Stomach smooth muscle (tissue), 2 donors: ENCODE measurements around the gene RYR1.
"Not testable (repeated sequence)": the region's sequence is repeated elsewhere in the genome, so short reads cannot be mapped to it uniquely, and the experiment has no call there.

Experiments used
- H3K27ac ChIP-seq: one replicate; pipeline ENCODE4 v1.7.0; 2013; ENCODE audit warnings: mild to moderate bottlenecking, low read length, inconsistent platforms
- H3K27me3 ChIP-seq, 2 donors: one replicate each; pipeline ENCODE4 v1.7.0; 2013; ENCODE audit warnings: low read length in 2 of 2; ENCODE audit not compliant: insufficient read depth in 2 of 2, control insufficient read depth in 1 of 2
- H3K36me3 ChIP-seq, 2 donors: one replicate each; pipeline ENCODE4 v1.7.0; 2013; ENCODE audit warnings: low read length in 2 of 2; ENCODE audit not compliant: control insufficient read depth in 2 of 2, insufficient read depth in 2 of 2
- H3K4me1 ChIP-seq: one replicate; pipeline ENCODE4 v1.7.0; 2013; ENCODE audit warnings: low read length; ENCODE audit not compliant: control insufficient read depth, insufficient read depth
- H3K4me3 ChIP-seq, 2 donors: one replicate each; pipeline ENCODE4 v1.7.0; 2013; ENCODE audit warnings: low read length in 2 of 2
- H3K9ac ChIP-seq, 2 donors: one replicate each; pipeline ENCODE4 v1.7.0; 2013; ENCODE audit warnings: low read length in 2 of 2, mild to moderate bottlenecking in 1 of 2
- H3K9me3 ChIP-seq, 2 donors: one replicate each; pipeline ENCODE4 v1.7.0; 2013; ENCODE audit warnings: low read length in 2 of 2; ENCODE audit not compliant: control insufficient read depth in 2 of 2
- donor health status: healthy.
- donor health status: Pancreatic carcinoma.

Gene RYR1

DNA sequence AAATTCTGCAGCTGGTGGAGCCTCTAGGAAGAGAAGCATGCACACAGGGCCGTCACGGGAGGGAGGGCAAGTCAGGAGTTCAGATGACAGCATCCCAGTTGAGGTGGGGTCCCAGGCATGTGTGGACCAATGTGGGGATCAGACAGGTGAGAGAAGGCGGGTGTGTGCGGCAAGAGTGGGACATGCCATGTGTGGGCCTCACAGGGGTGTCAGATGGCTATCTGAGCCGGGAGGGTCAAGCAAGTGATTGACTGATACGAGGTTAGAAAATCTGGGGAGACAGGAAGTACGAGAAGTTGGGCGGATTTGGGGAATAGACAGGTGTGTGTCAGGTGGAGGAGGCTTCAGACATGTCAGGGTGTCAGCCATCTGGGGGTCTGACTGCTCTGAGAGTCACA is 16.3 kb upstream of the RYR1 start:
- Histone ChIP-seq H3K27me3 (peaks cover 18 to 23% of the 10 kb centered on the region in 2 donors), H3K36me3 (no peaks in the 10 kb centered on the region), H3K9me3 (no peaks in the 10 kb centered on the region), H3K4me1 (peaks cover 8% of the 10 kb centered on the region), H3K9ac (no peak overlapping the region), H3K4me3 (no peak overlapping the region), H3K27ac (no peak overlapping the region)

DNA sequence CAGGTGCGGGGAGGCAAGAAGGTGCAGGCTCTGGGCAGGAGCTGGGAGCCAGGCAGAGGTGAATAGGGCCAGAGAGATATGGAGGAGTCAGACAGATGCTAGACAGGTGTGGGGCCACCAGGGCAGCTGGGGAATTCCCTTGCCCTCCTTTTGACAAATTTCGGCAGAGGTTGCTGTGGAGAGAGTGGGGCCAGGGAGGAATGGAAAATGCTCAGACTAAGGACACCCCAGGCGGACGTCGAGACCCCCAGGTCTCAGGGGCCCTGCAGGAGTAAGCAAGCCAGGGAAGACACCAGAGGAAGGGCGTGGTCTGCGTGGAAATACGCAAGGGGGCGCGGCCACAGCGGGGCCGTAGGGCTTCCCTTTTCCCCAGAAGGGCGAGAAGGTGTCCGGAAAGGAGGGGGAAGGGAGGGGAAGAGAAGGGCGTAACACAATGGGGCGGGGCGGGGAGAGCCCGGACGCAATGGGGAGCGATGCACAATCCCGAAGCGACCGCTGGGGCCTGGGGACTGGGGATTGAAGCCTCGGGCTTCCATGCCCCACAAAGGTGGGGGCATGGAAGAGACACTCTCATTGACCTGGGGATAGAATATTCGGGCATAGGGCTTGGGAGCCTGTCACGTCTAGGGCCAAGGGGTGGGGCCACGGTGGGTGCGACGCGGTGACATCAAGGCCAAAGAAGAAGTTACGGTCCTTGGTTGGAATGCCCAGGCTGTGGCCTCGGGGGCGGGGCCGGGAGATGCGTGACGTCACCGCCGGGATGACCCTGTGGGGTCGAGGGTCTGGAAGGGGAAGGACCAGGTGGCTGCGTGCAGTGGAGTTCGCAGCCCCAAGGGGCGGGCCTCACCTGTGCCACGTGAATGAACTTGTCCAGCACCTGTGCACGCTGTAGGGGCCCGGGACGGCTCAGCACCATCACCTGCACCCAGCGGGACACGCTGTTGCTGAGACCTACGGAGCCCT is 15.7 kb upstream of the RYR1 start:
- Histone ChIP-seq H3K36me3 (no peaks in the 10 kb centered on the region), H3K9ac (no peak overlapping the region), H3K27me3 (peaks cover 18 to 21% of the 10 kb centered on the region in 2 donors), H3K27ac (no peak overlapping the region), H3K4me3 (peak overlapping the region; percentile 27 to 44), H3K9me3 (no peaks in the 10 kb centered on the region), H3K4me1 (peaks cover 8% of the 10 kb centered on the region)

DNA sequence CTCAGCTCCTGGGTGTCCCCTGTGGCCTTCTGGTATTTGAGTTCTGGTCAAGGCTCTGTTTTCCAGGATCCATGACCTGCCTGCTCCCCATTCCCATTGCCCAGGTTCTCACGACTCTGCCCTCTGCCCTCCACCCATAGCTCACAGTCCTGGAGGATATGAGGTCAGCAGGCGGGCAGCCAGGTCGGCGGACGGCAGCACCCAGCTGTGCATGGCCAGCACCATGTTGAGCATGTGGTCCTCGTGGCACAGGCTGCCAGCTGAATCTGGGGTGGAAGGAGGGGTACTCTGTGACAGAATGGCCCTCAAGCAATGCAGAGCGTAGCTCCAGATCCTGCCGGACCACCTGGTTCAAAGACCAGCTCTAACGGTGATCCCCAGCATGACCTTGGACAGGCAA is 12.6 kb upstream of the RYR1 start:
- Histone ChIP-seq H3K27me3 (peaks cover 15 to 23% of the 10 kb centered on the region in 2 donors), H3K4me1 (peaks cover 8% of the 10 kb centered on the region), H3K27ac (no peak overlapping the region), H3K36me3 (no peaks in the 10 kb centered on the region), H3K4me3 (no peak overlapping the region), H3K9ac (no peak overlapping the region), H3K9me3 (no peaks in the 10 kb centered on the region)

DNA sequence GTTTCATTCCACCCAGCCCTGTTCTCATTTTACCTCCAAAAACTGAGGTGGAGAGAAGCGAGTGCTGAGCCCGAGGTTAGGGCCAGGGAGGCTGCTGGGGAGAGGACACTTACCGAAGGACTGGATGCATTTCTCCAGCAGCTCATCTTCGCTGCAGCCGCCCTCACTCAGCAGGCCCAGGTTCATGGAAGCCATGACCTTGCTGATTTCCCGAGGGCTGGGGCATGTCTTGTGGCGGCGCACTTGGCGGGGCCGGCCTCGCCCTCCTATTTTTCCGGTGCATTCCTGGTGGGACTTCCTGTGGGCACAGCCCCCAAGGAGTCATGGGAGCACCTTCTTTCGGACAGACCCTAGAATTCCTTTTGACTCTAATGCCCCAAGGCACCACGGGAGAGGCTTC is 11.6 kb upstream of the RYR1 start:
- Histone ChIP-seq H3K9me3 (no peaks in the 10 kb centered on the region), H3K9ac (no peak overlapping the region), H3K4me1 (peaks cover 8% of the 10 kb centered on the region), H3K27ac (no peak overlapping the region), H3K4me3 (no peak overlapping the region), H3K36me3 (no peaks in the 10 kb centered on the region), H3K27me3 (peaks cover 15 to 23% of the 10 kb centered on the region in 2 donors)

DNA sequence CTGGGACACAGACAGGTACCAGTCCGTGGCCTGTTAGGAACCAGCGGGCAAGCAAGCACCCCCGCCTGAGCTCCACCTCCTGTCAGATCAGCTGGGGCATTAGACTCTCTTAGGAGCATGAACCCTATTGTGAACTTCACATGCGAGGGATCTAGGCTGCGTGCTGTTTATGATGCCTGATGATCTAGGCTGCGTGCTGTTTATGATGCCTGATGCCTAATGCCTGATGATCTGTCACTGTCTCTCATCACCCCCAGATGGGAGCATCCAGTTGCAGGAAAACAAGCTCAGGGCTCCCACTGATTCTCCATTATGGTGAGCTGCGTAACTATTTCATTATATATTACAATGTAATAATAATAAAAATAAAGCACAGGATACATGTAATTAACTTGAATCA is 11.1 kb upstream of the RYR1 start:
- H3K4me1 ChIP-seq: peaks cover 8% of the 10 kb centered on the region

DNA sequence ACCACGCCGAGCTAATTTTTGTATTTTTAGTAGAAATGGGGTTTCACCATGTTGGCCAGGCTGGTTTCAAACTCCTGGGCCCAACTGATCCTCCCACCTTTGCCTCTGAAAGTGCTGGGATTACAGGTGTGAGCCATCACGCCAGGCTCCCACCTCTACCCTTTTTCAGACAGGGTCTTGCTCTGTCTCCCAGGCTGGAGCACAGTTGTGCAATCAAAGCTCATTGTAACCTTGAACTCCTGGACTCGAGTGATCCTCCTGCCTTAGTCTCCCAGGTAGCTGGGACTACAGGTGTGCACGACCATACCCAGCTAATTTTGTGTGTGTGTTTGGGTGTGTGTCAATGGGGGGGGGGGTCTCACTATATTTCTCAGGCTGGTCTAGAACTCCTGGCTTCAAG is 9.2 kb upstream of the RYR1 start:
- Histone ChIP-seq H3K9ac (no peak overlapping the region), H3K4me3 (no peak overlapping the region), H3K27me3 (peaks cover 0 to 7% of the 10 kb centered on the region in 2 donors), H3K27ac (no peak overlapping the region), H3K9me3 (no peaks in the 10 kb centered on the region), H3K4me1 (no peaks in the 10 kb centered on the region), H3K36me3 (no peaks in the 10 kb centered on the region)

More for the DNA sequence above, 11.1 kb upstream of the RYR1 start:
- Histone ChIP-seq H3K9ac (no peak overlapping the region), H3K4me3 (no peak overlapping the region), H3K27me3 (peaks cover 13 to 19% of the 10 kb centered on the region in 2 donors), H3K36me3 (no peaks in the 10 kb centered on the region), H3K9me3 (no peaks in the 10 kb centered on the region), H3K27ac (no peak overlapping the region)

DNA sequence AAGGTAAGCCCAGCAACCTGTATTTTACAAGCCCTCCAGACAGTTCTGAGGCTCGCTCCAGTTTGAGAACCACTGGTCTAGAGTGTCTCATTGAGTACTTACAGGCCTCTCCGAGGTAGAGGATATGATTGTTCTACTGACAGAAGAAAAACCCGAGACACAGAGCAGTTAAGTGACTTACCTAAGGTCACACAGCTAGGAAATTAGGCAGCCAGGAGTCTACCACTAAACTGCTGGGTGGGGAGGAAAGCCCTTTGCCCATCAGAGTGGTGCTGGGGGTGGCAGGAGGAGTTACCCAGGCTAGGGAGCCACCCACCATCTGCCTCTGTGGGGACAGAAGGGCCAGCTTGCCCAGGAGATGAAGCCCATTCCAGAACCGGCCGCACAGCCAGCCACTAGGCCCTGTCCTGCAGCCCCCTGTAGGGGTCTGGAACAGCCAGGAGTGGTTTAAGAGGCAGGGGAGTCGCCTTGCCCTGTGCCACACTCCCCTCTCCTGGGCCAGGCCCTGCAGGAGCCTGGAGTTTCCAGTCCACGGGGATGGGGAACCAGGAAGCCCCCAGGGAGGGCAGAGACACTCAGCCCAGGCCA is 8.2 kb upstream of the RYR1 start:
- Histone ChIP-seq H3K27me3 (peaks cover 0 to 7% of the 10 kb centered on the region in 2 donors), H3K4me1 (no peaks in the 10 kb centered on the region), H3K9ac (no peak overlapping the region), H3K9me3 (no peaks in the 10 kb centered on the region), H3K36me3 (no peaks in the 10 kb centered on the region), H3K4me3 (peak overlapping the region in 1 of 2 donors; percentile 35), H3K27ac (no peak overlapping the region)

DNA sequence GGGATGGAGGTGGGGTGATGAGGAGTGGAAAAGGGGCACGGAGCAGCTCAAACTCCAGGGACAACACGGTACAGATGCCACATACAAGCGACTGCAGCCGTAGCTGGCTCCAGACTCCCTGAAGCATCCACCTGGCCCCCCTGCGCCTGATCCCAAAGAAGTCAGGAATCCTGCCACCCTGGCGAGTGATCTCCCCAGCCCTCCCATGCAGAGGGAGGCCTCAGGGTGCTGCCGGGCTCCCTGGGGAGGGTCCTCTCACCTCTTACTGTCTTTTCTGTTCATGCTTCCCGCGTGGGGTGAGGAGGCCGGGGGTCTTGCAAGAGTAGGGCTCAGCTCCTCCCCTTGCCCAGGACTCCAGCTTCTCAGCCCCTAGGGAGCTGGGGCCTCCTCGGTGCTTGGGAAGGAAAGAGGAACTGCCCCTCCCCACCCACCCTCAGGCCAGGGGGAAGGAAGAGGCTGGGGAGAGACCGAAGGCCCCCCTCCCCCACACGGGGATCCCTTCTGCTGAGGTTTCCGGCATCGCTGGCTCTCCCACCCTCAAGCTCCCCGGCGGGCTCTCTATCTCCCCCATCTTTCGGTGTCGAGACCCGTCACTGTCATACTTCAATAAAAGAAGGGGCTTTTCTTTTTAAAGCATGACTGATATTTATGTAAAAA is 7.6 kb upstream of the RYR1 start, which contains the start of gene RASGRP4:
Gene RASGRP4 (minus strand): TSS at position 410 of the 657 bp plus-strand sequence. CDS start 128 bp downstream, at position 282.
- H3K4me3 ChIP-seq: peak within 1 kb of the TSS in 1 of 2 donors; percentile 35
- H3K9me3 ChIP-seq: no peaks in the 10 kb centered on the region
- H3K9ac ChIP-seq: no peak within 1 kb of the TSS
- no peaks in the 10 kb centered on the region for H3K36me3 ChIP-seq
- H3K27ac ChIP-seq: no peak within 1 kb of the TSS
- peaks cover 0 to 7% of the 10 kb centered on the region in 2 donors for H3K27me3 ChIP-seq
- no peaks in the 10 kb centered on the region for H3K4me1 ChIP-seq

DNA sequence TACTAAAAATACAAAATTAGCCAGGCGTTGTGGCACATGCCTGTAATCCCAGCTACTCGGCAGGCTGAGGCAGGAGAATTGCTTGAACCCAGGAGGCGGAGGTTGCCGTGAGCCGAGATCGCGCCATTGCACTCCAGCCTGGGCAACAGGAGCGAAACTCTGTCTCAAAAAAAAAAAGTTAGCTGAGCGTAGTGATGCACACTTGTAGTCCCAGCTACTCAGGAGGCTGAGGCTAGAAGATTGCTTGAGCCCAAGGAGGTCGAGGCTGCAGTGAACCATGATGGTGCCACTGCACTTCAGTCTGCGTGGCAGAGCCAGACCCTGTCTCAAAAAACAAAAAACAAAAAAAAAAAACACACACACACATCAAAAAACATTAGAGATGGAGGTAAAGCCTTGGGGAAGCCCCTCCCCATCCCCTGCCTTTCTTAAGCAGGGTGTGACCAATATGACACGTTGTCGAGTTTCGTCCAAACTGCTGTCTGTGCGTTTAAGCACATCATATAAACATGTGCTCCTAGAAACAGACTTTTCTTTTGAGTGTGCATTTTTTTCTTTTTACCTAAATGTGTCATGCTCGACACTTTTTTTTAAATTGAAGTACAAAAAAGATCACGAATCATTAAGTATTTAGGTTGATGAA is 6.3 kb upstream of the RYR1 start:
- H3K36me3 ChIP-seq, H3K27ac ChIP-seq, H3K9me3 ChIP-seq, H3K4me1 ChIP-seq, H3K27me3 ChIP-seq, H3K4me3 ChIP-seq, H3K9ac ChIP-seq: not testable (repeated sequence)

DNA sequence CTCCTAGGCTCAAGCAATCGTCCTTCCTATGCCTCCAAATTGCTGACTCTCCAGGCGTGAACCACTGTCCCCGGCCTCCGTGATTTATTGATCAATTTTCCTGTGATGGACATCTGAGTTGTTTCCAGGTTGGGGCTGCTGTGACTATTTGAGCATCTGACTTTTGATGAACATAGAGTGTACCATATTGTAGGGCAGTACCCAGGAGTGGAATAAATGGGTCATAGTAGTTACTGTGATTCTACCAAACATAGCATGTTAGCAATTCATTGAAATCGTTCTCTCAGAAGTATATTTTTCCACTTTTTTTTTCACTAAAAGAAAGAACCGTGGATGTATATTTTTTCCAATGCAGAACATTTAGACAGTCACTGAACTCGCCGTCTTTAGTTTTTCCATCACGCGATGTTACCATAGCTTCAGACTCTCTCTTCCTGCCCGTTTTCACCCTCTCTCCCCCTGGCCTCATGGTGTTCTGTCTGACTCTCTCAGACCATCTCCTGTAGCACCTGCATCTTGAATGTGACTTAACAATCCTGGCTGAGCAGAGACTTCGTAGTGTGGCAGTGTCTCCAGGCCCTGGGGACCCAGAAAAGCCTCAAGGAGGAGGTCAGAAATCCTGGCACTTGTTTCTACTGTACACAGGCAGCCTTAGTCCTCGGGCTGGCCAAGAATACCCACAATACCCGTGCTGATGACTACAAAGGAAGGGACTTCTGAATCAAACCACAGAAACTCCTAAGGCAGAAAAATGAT is 4.3 kb upstream of the RYR1 start:
- peaks cover 10 to 13% of the 10 kb centered on the region in 2 donors for H3K27me3 ChIP-seq
- no peak overlapping the region for H3K9ac ChIP-seq
- no peaks in the 10 kb centered on the region for H3K9me3 ChIP-seq
- H3K36me3 ChIP-seq: no peaks in the 10 kb centered on the region
- H3K4me1 ChIP-seq: no peaks in the 10 kb centered on the region
- H3K4me3 ChIP-seq: no peak overlapping the region
- no peak overlapping the region for H3K27ac ChIP-seq
